Spinal cord (tissue), 10 donors: ENCODE data around the gene RLF. TPM values are rescaled to one million over a fixed set of nuclear protein-coding genes. Genes with fewer than 3 reads are reported as not detected.
"Not testable (repeated sequence)": the region's sequence is repeated elsewhere in the genome, so short reads cannot be mapped to it uniquely, and the experiment has no call there.

Source experiments
- DNase-seq, 6 donors: peaks; one replicate each; pipeline versions ENCODE4 v3.0.0 to v3.0.0-alpha.2; 2013 to 2015; ENCODE audit warnings: low spot score in 6 of 6, low read depth in 4 of 6
- H3K27ac ChIP-seq: one replicate; pipeline ENCODE4 v1.5.1; 2013; ENCODE audit warnings: low read depth, low read length, control low read depth
- H3K27me3 ChIP-seq: one replicate; pipeline ENCODE4 v1.6.1; 2013; ENCODE audit warnings: low read length; ENCODE audit not compliant: control insufficient read depth, insufficient read depth
- H3K36me3 ChIP-seq: one replicate; pipeline ENCODE4 v1.6.1; 2013; ENCODE audit warnings: low read length; ENCODE audit not compliant: control insufficient read depth, insufficient read depth
- H3K4me1 ChIP-seq: one replicate; pipeline ENCODE4 v1.6.1; 2013; ENCODE audit warnings: low read length; ENCODE audit not compliant: control insufficient read depth, insufficient read depth
- H3K4me3 ChIP-seq: one replicate; pipeline ENCODE4 v1.5.1; 2013; ENCODE audit warnings: low read depth, low read length, control low read depth
- H3K9me3 ChIP-seq: one replicate; pipeline ENCODE4 v1.6.1; 2013; ENCODE audit warnings: low read length; ENCODE audit not compliant: control insufficient read depth, insufficient read depth
- WGBS: methylation state at CpG from one replicate; pipeline ENCODE4 v1.1.5; 2013; ENCODE audit warnings: missing lambda C conversion rate; ENCODE audit not compliant: insufficient coverage; 5-methylcytosine and 5-hydroxymethylcytosine counted together
- polyA plus RNA-seq, 2 donors: library from polyadenylated mRNA; unstranded; fragments of 120-200 nt; gene quantifications; one replicate each; pipeline ENCODE4 v1.2.1, GENCODE V29; 2013; ENCODE audit not compliant: insufficient read length in 2 of 2
- total RNA-seq, 2 donors: library from RNA; depleted of rRNA in 1 of 2; stranded (reverse); fragments of 120-200 nt in 1 of 2; fragments of >200 nt in 1 of 2; gene quantifications; one replicate each; pipeline versions ENCODE4 v1.2.3 to v1.2.4, GENCODE V29; 2013 to 2014
- donor health status: healthy.

The RLF gene
- total and polyA plus RNA-seq, 4 donors = 17.2 to 65.1 (median 28.6) TPM

GRCh38 chr1:40162753-40163441 is 1.7 kb downstream of the RLF start:
- Histone ChIP-seq H3K4me3 (peak overlapping the region; percentile 95), H3K36me3 (no peaks in the 10 kb centered on the region), H3K9me3 (no peaks in the 10 kb centered on the region), H3K27ac (no peak overlapping the region), H3K27me3 (no peaks in the 10 kb centered on the region), H3K4me1 (peaks cover 5% of the 10 kb centered on the region)
- DNase-seq = no peak
- 14% methylated on average over 2 of the region's 4 CpGs for WGBS

GRCh38 chr1:40167317-40167716 is 6.1 kb downstream of the RLF start:
- no peak for DNase-seq
- Histone ChIP-seq H3K9me3 (no peaks in the 10 kb centered on the region), H3K27ac (no peak overlapping the region), H3K36me3 (no peaks in the 10 kb centered on the region), H3K4me1 (no peaks in the 10 kb centered on the region), H3K4me3 (no peak overlapping the region), H3K27me3 (no peaks in the 10 kb centered on the region)
- 86% methylated on average over 1 of the region's 4 CpGs for WGBS

- Histone ChIP-seq H3K4me1 (peaks cover 3% of the 10 kb centered on the region), H3K27me3 (no peaks in the 10 kb centered on the region), H3K27ac (no peak overlapping the region), H3K4me3 (no peak overlapping the region), H3K36me3 (no peaks in the 10 kb centered on the region), H3K9me3 (no peaks in the 10 kb centered on the region)
- WGBS = 100% methylated on average over 1 of the region's 3 CpGs
- DNase-seq = no peak
Measured at GRCh38 chr1:40171036-40171435, 9.8 kb downstream of the RLF start.

GRCh38 chr1:40174788-40175187 is 13.6 kb downstream of the RLF start:
- no peak overlapping the region for H3K27ac ChIP-seq
- H3K27me3 ChIP-seq = no peaks in the 10 kb centered on the region
- H3K4me1 ChIP-seq = peaks cover 3% of the 10 kb centered on the region
- no peaks in the 10 kb centered on the region for H3K36me3 ChIP-seq
- no peak overlapping the region for H3K4me3 ChIP-seq
- WGBS = 82% methylated on average over 2 of the region's 3 CpGs
- H3K9me3 ChIP-seq = no peaks in the 10 kb centered on the region
- DNase-seq = no peak

- 100% methylated on average over 4 of the region's 15 CpGs for WGBS
- H3K36me3 ChIP-seq, H3K27ac ChIP-seq, H3K9me3 ChIP-seq, H3K4me1 ChIP-seq, DNase-seq, H3K4me3 ChIP-seq, H3K27me3 ChIP-seq: not testable (repeated sequence)
Measured at GRCh38 chr1:40176989-40177388, 15.8 kb downstream of the RLF start.

GRCh38 chr1:40178200-40178599 is 17.0 kb downstream of the RLF start:
- peaks cover 3% of the 10 kb centered on the region for H3K4me1 ChIP-seq
- H3K27ac ChIP-seq = no peak overlapping the region
- no peaks in the 10 kb centered on the region for H3K36me3 ChIP-seq
- no peaks in the 10 kb centered on the region for H3K9me3 ChIP-seq
- WGBS = no CpG with 5 or more reads among the region's 2 CpGs
- H3K4me3 ChIP-seq = no peak overlapping the region
- no peaks in the 10 kb centered on the region for H3K27me3 ChIP-seq
- DNase-seq = no peak

- Histone ChIP-seq H3K27me3 (no peaks in the 10 kb centered on the region), H3K4me3 (no peak overlapping the region), H3K9me3 (no peaks in the 10 kb centered on the region), H3K4me1 (no peaks in the 10 kb centered on the region), H3K27ac (no peak overlapping the region), H3K36me3 (no peaks in the 10 kb centered on the region)
- no peak for DNase-seq
- no CpG with 5 or more reads among the region's 3 CpGs for WGBS
Measured at GRCh38 chr1:40179496-40180089, 18.4 kb downstream of the RLF start.

GRCh38 chr1:40183055-40183710 is 22.0 kb downstream of the RLF start:
- no peaks in the 10 kb centered on the region for H3K27me3 ChIP-seq
- H3K4me3 ChIP-seq = no peak overlapping the region
- no peak overlapping the region for H3K27ac ChIP-seq
- H3K9me3 ChIP-seq = no peaks in the 10 kb centered on the region
- no CpG with 5 or more reads among the region's 3 CpGs for WGBS
- H3K36me3 ChIP-seq = no peaks in the 10 kb centered on the region
- DNase-seq = peak in 2 of 6 donors; percentile 3 to 21
- H3K4me1 ChIP-seq = no peaks in the 10 kb centered on the region

GRCh38 chr1:40184193-40184592 is 23.0 kb downstream of the RLF start:
- H3K4me1 ChIP-seq = no peaks in the 10 kb centered on the region
- no peaks in the 10 kb centered on the region for H3K9me3 ChIP-seq
- WGBS = no CpG with 5 or more reads among the region's 1 CpG
- no peaks in the 10 kb centered on the region for H3K36me3 ChIP-seq
- H3K27me3 ChIP-seq = no peaks in the 10 kb centered on the region
- no peak overlapping the region for H3K4me3 ChIP-seq
- DNase-seq = no peak
- no peak overlapping the region for H3K27ac ChIP-seq
